ENCODE measurements around the gene GPC5. TPM values are rescaled to one million over a fixed set of nuclear protein-coding genes. Genes with fewer than 3 reads are reported as not detected.

GPC5 gene
- total and polyA plus RNA-seq, 2 donors (not counting 3 experiments of a cell fraction or from before 2014, with no cell fraction given): 0.59 to 0.97 TPM

DNA sequence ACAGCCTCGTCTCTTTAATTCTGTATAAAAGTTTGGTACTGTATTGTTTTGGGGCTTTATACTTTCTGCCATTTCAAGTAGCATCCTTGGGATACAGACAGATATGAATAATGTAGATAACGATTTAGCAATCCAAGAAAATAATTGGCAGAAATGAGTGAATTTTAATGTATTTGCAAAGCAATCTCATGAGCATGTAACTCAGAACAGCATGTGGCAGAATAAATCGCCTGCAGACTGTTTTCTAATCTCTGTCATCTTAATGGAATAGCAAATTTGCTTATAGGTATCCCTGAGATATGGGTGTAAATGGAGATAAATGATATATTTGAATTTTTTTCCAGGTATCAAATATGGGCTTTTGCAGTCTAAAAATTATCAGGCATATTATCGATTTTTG is 166.0 kb downstream of the GPC5 start:
- dilution Hi-C loops (cut with MboI; ENCODE audit: extremely low pct_ligation_motif_present, low sequenced_read_pairs): no loop called here
- Histone ChIP-seq H3K79me2 (ENCODE audit: control insufficient read depth, insufficient read depth, low read length) (no peaks in the 10 kb centered on the region), H2AFZ (ENCODE audit: low read depth, low read length) (no peak overlapping the region), H3K9me1 (replicated peaks; ENCODE audit: control insufficient read depth, extremely low read depth, insufficient read depth, low read length) (no peaks in the 10 kb centered on the region), H3K27me3 (ENCODE audit: control insufficient read depth in 2 of 2, insufficient read depth in 2 of 2, low read length in 2 of 2) (no peaks in the 10 kb centered on the region), H3K4me1 (ENCODE audit: control insufficient read depth, extremely low read depth, insufficient read depth, low read length) (no peaks in the 10 kb centered on the region), H3K9me3 (replicated peaks; ENCODE audit: control insufficient read depth, insufficient read depth, low read length) (peaks cover 3% of the 10 kb centered on the region), H4K20me1 (replicated peaks; ENCODE audit: control insufficient read depth, extremely low read depth, insufficient read depth, low read length) (no peaks in the 10 kb centered on the region), H3K36me3 (ENCODE audit: control insufficient read depth in 2 of 2, extremely low read depth in 1 of 2, insufficient read depth in 2 of 2, low read length in 2 of 2) (no peaks in the 10 kb centered on the region), H3K4me3 (replicated peaks in 1 of 3; ENCODE audit: insufficient read depth in 1 of 3, low read depth in 1 of 3, low read length in 3 of 3) (no peak overlapping the region), H3K4me2 (ENCODE audit: insufficient read depth, low read length) (no peak overlapping the region), H3K27ac (ENCODE audit: insufficient read depth, low read depth, low read length) (no peak overlapping the region), H3K9ac (replicated peaks; ENCODE audit: extremely low read depth, insufficient read depth, low read length) (no peak overlapping the region)
- intact Hi-C loops (cut with micrococcal nuclease): no loop called here
- ChIA-PET POLR2A (no interaction called here), CTCF (no interaction called here)
- BruUV-seq (replicated peaks): no TSS peak
- FAIRE-seq (no peak), DNase-seq (ENCODE audit: low read depth, low spot score) (no peak)
- TF ChIP-seq, protein P1, sequence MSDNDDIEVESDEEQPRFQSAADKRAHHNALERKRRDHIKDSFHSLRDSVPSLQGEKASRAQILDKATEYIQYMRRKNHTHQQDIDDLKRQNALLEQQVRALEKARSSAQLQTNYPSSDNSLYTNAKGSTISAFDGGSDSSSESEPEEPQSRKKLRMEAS (IDR thresholded peaks at IDR 0.05; ENCODE audit: insufficient read depth, insufficient read length): no peak
- TF ChIP-seq MYC (IDR thresholded peaks at IDR 0.05; ENCODE audit: low read depth, low read length) (no peak), FOS (IDR thresholded peaks at IDR 0.05; ENCODE audit: borderline replicate concordance, insufficient read depth, low read length) (no peak), GATA2 (IDR thresholded peaks at IDR 0.05; ENCODE audit: insufficient read depth, insufficient read length, low read depth, low read length) (no peak), POLR2A (IDR thresholded peaks at IDR 0.05; ENCODE audit: low read depth, low read length) (no peak), EZH2 (IDR thresholded peaks at IDR 0.05; ENCODE audit: borderline replicate concordance, low read depth, low read length, severe bottlenecking) (no peak), POLR2AphosphoS5 (IDR thresholded peaks at IDR 0.05; ENCODE audit: insufficient read depth, low read depth, low read length) (no peak)
- TF ChIP-seq, protein P2, sequence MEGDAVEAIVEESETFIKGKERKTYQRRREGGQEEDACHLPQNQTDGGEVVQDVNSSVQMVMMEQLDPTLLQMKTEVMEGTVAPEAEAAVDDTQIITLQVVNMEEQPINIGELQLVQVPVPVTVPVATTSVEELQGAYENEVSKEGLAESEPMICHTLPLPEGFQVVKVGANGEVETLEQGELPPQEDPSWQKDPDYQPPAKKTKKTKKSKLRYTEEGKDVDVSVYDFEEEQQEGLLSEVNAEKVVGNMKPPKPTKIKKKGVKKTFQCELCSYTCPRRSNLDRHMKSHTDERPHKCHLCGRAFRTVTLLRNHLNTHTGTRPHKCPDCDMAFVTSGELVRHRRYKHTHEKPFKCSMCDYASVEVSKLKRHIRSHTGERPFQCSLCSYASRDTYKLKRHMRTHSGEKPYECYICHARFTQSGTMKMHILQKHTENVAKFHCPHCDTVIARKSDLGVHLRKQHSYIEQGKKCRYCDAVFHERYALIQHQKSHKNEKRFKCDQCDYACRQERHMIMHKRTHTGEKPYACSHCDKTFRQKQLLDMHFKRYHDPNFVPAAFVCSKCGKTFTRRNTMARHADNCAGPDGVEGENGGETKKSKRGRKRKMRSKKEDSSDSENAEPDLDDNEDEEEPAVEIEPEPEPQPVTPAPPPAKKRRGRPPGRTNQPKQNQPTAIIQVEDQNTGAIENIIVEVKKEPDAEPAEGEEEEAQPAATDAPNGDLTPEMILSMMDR (IDR thresholded peaks at IDR 0.05; ENCODE audit: extremely low read depth in 1 of 2, insufficient read depth in 1 of 2, low read depth in 1 of 2, low read length in 2 of 2): no peak

Data from endothelial cell of umbilical vein (primary cell).